HG03135 (cell line): ENCODE data around the gene SLC6A6.

Source experiments
- ATAC-seq: cut with Tn5 transposase; IDR thresholded peaks from one replicate; pipeline ENCODE4 v1.9.1; 2021; ENCODE audit warnings: mild to moderate bottlenecking, moderate library complexity; ENCODE audit not compliant: unreplicated experiment

The SLC6A6 gene

DNA sequence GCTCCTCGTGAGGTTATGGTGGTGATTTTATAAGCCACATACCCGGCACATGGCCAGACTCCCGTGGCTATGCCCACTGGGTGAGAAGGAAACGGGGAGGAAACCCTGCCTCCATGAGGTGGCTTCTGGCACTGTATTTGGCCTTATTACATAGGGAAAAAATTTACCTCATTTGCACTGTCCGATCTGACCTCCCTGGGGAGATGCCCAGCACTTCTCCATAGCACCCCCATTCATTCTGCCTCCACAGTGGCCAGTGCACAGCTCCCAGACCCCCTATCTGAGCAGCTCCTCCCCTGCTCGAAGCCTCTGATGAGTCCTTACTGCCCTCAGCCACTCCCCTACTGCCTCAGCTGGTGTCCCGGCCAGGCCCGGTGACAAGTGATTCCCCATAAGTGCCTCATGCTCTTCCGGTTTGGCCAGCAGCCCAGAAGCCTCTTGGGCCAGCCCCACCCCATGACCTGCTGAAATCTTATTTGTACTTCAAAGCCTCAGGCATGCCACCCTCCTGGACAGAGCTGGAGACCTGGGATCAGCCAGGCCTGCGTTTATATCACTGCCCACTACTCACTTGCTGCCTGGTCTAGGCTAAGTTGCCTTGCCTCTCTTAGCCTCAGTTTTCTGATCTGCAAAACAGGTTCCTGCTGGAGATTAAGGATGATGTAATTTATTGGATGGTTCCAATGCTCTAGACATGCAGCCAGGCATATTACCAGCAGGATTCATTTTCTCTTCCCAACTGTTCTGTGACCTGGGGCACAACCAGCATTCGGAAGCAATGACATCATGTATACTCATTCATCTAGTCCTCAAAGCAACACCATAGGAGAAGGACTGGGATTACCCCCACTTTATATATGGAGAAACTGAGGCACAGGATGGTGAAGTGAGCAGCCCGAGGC, 30.6 kb upstream of the SLC6A6 start:
- peak; percentile 73 for ATAC-seq

DNA sequence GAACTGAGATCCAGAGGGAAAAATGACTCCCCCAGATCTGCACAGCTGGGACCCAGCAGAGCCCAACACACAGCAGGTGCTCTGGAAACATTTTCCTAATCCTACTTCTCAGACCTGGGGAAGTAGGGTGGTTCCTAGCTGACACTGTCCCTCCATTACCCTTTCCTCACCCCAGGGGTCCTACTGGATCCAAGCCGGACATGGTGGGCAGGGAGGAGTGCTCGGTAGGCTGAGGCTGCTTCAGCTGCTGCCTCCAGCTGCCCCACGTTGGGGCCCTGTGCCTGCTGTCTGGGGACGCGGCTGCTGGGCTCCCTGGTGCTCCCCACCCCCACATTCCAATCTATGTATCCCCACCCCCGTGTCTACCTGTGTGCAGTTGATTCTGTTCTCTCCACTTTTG, 29.8 kb upstream of the SLC6A6 start:
- ATAC-seq: no peak

DNA sequence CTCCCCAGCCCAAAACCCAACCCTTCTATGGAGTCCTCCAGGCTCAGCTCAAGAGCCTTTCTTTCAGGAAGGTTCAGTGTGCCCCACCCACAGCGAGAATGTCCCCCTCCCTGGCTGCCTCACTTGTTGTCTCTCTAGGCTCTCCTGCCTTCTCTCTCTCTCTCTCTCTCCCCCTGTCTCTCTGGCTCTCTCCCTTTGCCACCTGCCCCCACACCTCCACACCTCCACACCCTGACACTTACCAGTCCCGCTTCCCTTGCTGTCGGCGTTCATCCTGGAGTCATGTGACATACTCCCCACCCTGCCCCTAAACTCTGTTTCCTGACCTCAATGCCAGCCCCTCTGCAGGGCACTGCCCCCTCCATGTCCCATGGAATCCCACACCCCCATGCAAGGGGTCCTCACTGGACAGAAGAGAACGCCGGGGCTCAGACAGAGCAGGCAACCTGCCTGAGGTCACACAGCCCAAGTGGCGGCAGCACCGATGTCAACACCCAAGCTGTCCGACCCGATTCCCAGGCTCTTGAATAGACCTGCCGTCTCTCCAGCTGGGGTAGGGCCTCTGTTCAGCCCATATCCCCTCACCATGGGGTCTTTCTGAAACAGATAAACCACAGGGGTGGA, 28.5 kb upstream of the SLC6A6 start:
- ATAC-seq: no peak

- ATAC-seq: no peak
Measured at GRCh38 chr3:14374444-14374883, 27.9 kb upstream of the SLC6A6 start.

DNA sequence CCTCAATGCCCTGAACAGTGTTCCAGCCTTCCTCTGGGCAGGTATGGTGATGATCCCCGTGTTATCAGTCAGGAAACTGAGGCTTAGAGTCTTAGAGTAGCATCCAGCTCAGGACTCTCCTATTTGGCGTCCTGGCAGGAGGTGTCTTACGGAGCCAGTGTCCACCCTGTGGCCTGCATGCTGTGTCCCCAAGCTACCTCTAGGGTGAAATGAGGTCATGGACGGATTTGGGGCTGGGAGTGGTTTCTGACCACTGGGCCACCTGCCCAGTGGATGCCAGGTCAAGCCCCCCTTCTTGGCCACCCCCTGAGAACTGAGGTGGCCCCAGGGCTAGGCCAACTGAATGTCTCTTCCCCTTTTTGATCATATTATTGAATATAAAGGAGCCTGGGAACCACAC, 27.2 kb upstream of the SLC6A6 start:
- no peak for ATAC-seq

DNA sequence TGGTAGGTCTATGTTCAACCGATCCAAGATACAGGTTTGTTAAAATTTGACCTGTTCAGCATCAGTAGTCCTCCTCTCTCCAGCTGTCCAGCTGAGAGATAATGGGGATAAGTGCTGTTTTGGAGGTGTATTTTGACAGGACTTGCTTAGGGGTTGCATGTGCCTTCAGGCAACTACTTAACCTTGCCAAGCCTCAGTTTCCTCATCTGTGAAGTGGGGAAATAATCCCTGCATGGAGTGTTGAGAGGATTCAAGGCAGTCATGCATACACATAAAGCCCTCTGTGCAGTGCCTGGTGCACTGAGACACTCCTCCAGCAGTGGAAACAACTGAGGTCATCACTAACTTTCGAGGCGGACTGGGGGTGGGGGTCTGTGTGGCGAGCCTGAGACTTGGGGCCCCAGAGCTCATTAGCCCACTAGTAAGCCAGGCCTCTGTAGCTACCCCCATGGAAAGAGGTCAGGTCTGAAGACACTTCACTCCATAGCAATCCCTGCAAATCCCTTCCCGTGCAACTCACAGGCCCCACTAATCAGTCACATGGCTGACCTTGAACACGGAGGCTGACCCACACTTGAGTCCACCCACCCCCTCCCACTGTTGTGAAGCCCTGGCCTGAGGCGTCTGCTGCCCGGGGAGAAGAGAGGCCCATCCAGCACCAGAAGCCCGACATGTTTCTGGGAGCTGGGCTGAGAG, 25.9 kb upstream of the SLC6A6 start:
- ATAC-seq: no peak

DNA sequence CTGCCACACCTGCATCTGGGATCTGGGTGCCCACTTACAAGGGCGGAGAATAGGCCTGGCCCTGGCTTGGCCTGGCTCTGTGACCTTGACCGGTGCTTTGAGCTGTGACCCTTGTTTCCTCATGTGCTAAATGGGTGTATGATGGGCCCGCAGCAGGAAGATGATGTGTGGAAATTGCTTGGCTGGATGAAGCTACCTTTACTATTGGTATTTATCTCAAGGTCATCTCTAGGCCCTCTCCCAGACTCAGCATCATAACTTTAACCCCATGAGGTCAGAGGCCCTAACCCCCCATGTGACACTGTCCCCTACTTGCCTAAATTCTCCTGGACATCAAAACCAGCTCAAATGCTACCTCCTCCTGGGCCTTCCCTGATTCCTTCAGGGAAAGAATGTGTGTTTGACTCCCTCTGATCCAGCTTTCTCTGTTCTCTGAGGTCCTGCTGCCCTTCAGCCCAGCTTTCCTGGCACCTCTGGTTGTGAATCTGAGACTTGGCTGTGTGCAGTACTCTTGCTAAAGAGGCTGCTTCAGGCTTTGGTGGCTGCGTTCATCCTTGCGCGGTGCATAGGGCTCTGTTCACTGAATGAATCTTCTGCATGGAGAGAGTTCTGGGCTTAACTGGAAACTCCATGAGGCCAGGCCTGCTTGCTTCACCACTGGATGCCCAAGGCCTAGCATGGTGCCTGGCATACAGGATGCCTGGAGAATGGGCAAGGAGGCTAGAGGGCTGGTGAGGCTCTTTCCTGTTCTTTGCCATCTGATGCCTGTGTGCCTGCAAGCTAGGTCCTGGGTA, 25.2 kb upstream of the SLC6A6 start:
- no peak for ATAC-seq

DNA sequence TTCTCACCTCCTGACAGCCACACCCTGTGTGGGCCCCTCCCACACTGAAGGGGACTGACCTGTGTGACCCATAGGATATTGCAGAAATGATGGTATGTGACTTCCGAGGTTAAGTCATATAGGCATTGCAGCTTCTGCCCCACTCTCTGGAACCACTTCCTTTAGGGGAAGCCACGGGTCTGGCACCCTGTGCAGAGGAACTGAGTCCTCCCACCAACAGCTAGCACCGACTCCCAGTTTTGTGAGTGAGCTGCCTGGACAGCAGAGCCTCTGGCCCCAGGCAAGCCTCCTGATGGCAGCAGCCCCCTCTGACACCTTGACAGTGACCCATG, 24.6 kb upstream of the SLC6A6 start:
- no peak for ATAC-seq

GRCh38 chr3:14378415-14378814, 24.0 kb upstream of the SLC6A6 start:
- no peak for ATAC-seq

GRCh38 chr3:14379843-14380242, 22.6 kb upstream of the SLC6A6 start:
- no peak for ATAC-seq

DNA sequence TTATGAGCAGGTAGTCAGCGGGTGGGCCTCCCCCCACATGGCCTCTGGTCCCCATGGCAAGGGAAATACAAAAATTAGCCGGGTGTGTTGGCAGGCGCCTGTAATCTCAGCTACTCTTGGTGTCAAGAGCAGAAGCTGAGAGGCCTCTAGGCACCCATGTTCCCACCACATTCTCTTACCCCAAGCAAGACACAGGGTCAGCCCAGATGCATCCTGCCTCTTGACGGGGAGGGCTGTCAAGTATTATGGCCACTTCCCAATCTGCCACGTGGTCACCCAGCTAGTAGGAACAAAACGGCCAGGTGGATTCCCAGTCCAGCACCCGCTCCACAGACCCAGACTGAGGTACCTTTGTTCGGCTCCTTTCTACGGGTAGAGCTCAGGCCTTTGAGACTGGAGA, 16.2 kb upstream of the SLC6A6 start:
- ATAC-seq: no peak

GRCh38 chr3:14388201-14388600, 14.2 kb upstream of the SLC6A6 start:
- ATAC-seq: no peak

DNA sequence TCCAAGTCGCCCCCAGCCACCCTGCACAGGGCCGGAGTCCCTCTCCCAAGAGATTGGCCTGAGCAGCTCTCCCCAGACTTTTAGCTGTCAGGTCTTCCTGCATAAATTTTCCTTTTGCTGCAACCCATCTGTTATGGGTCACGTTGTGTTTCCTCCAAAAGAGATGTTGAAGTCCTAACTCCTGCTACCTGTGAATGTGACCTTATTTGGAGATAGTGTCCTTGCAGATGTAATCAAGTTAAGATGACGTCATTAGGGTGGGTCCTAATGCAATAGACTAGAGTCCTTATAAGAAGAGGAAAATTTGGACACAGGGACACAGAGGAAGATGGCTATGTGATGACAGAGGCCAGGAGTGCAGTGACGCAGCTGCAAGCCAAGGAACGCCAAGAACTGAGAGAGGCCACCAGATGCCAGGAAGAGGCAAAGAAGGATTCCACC, 13.2 kb upstream of the SLC6A6 start:
- ATAC-seq: no peak

DNA sequence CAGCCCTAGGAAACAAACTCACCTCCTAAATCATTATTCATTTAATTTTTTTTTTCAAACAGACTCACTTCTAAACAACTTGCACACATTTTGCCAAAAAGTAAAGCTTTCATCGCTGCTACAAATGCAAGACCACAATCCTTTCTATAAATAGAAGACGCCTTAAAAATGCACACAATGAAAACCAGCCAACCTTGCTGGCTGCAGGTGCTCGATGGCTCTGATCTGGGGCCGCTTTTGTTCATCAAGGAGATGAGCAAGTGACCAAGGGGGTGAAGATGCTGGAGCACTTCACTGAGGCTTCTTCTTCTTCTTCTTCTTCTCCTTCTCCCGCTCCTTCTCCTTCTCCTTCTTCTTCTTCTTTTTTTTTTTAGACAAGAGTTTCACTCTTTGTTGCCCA, 12.7 kb upstream of the SLC6A6 start:
- no peak for ATAC-seq

GRCh38 chr3:14391033-14391432, 11.4 kb upstream of the SLC6A6 start:
- no peak for ATAC-seq

DNA sequence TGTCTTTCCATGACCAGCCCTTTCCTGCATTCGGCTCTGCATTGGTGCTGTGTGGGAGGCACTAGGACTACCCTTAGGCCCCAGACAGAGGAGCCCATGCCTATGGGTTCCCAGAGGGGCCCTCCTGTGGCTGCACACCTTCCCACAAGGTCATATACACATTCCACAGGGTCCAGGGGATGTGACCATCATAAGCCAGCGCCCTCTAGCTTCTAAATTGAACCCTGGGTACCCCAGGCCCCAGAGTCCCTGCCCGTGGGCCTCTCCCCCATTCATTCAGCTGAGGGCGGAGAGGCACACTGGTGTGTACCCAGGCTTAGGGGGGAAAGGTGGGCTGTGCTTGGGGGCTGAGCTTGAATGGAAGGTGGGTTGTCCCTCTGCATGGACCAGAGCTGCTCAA, 10.2 kb upstream of the SLC6A6 start:
- no peak for ATAC-seq

GRCh38 chr3:14392803-14393319, 9.5 kb upstream of the SLC6A6 start:
- no peak for ATAC-seq

DNA sequence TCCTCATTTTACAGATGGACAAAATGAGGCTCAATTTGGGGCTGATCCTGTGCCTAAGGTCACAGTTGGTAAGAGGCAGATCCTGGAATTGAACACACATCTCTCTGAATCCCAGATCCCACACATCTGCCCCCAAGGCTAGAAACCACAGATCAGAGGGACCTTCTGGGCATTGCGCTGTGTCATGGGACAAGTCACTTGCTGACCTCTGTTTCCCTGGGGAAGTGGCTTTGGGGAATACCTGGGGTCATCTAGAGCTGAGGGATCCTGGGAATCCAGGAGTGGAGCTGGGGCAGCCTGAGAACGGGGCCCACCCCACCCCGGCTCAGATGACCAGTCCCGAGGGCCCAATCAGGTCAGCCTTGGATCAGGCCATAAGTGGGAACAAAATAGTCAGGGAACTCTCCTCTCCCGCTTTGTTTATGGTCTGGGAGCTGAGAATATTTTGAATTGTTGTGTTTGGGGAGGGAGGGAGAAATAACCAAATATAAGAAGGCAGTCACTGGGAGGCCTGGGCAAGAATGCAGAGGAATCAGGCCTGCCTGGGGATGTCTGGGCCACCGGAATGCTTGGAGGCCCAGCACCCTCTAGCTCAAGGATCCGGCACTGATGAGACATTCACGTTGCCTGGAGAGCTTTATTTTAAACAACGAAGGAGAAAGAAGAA, 8.8 kb upstream of the SLC6A6 start:
- ATAC-seq: no peak

DNA sequence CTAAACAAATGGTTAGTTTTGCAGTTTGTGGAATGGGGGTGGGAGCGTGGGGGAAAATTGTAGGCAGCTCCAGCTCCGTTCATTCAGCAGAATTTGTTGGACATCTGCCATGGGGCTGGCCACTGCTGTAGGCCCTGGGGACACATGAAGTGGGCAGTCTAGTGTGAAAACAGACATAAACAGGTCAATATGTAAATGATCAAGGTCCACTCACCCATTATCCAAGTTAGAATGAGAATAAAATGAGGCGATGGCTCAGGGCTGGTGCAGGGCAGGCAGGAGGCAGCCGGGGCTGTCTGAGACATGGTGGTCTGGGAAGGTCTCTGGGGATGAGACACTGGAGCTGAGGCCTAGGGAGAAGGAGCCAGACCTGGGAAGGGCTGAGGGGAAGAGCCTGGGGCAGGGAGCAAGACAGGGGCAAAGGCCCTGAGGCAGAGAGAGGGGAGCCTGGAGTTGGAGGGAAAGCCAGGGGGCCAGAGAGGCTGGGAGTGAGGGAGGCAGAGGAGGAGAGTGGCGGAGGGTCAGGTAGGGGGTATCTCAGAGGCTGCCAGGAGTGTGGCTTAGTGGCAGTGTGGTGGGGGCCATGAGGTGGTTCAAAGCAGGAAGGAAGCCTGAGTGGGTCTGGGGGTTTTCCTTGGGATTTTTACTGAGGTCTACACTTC, 6.2 kb upstream of the SLC6A6 start:
- no peak for ATAC-seq

DNA sequence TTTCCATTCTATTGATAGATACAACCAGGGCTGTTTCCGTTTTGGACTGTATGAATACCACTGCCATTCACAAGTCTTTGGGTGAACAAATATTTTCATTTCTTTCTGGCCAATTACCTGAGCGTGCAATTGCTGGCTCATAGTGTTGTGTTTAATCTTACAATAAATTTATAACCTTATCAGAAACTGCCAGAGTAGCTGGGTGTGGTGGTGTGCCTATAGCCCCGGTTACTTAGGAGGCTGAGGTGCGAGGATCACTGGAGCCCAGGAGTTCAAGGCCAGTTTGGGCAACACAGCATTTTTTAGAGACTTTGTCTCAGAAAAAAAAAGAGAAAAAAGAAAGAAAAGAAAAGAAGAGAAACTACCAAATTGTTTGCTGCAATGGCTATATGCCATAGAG, 5.4 kb upstream of the SLC6A6 start:
- ATAC-seq: no peak
